Smooth muscle cell of the coronary artery (primary cell): ENCODE data around the gene CYB5B. TPM values are rescaled to one million over a fixed set of nuclear protein-coding genes. Genes with fewer than 3 reads are reported as not detected.

ENCODE experiments used
- total RNA-seq: library from RNA; depleted of rRNA; stranded (reverse); fragments of >200 nt; gene quantifications from 2 replicates; pipeline ENCODE4 v1.2.3, GENCODE V29; 2014; ENCODE audit warnings: low replicate concordance

Gene CYB5B
- total RNA-seq, result 46.0 and 84.9 TPM in 2 replicates

DNA sequence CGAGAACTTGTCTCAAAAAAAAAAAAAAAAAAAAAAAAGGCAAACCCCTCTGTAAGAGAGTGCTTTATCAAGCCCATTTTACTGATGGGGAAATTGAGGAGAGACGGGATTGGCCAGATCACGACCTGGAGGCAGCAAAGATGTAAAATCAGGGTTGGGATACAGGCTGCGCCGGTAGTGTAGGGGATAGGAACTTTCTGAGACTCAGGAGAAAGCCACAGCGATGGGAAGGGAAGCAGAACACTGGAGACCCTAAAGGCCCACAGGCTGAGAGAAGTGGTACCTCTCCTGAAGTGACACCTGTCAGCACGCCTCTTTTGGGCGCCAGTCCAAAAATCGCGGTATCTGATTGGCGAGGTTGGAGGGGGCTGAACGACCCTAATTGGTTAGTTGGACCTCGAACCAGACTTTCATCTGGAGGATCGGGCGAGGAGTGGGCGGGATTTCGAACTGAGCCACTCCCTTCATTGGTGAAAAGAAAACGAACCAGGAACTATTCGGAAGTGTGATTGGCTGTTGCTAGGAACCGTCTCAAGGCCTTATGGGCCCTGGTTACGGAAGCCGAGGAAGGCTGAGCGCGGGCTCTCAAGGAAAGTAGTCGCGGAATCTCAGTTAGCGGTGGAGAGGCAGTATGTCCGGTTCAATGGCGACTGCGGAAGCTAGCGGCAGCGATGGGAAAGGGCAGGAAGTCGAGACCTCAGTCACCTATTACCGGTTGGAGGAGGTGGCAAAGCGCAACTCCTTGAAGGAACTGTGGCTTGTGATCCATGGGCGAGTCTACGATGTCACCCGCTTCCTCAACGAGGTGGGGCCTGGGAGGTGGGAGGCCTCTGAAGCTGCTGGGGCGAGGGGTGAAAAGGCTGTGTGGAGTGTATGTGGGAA lies at the start of gene CYB5B:
Gene CYB5B, plus strand, starts transcription at position 567 of the 882 bp plus-strand sequence. Its CDS starts 65 bp downstream, at position 632.

Other genes with a start within 250 kb of the CYB5B start
- gene SNTB2, start 237.5 kb upstream of the CYB5B start, total RNA-seq, result 22.3 and 96.4 TPM in 2 replicates
- gene VPS4A, start 113.3 kb upstream of the CYB5B start, total RNA-seq, result 25.6 and 31.6 TPM in 2 replicates
- gene PDF, start 94.0 kb upstream of the CYB5B start, total RNA-seq, result 5.4 and 12.4 TPM in 2 replicates
- 22.9 and 23.4 TPM in 2 replicates for gene COG8, start 85.1 kb upstream of the CYB5B start, total RNA-seq
- 14.0 and 19.3 TPM in 2 replicates for gene NIP7, start 84.8 kb upstream of the CYB5B start, total RNA-seq
- not detected in 2 replicates for gene TMED6, start 72.8 kb upstream of the CYB5B start, total RNA-seq
- gene TERF2, start 38.6 kb upstream of the CYB5B start, total RNA-seq, result 8.1 and 10.3 TPM in 2 replicates
- gene NFAT5, start 141.3 kb downstream of the CYB5B start, total RNA-seq, result 7.7 and 10.1 TPM in 2 replicates